ENCODE data around the gene EGFL7. TPM values are rescaled to one million over a fixed set of nuclear protein-coding genes. Genes with fewer than 3 reads are reported as not detected.
A peak's percentile ranks its signal among the peaks of the same experiment; 100 is the strongest.

The EGFL7 gene
- total RNA-seq, 4 donors from 2014 or later: 119 to 1,791 (median 307) TPM

- Histone ChIP-seq H3K27ac (no peak overlapping the region), H3K4me1 (peaks cover 0 to 9% of the 10 kb centered on the region in 2 donors), H3K27me3 (no peaks in the 10 kb centered on the region), H3K9me3 (no peaks in the 10 kb centered on the region), H3K36me3 (no peaks in the 10 kb centered on the region), H3K4me3 (no peak overlapping the region)
- intact Hi-C loops (cut with DNase I; ENCODE audit: low total_unique reads): no loop called here
- no peak for DNase-seq
- TF ChIP-seq POLR2A (IDR thresholded peaks at IDR 0.05) (no peak), CTCF (IDR thresholded peaks at IDR 0.05) (no peak)
Measured at GRCh38 chr9:136691316-136692184, 28.8 kb downstream of the EGFL7 start.

- no peak for DNase-seq
- peaks cover 0 to 5% of the 10 kb centered on the region in 2 donors for H3K4me1 ChIP-seq
- H3K27me3 ChIP-seq: no peaks in the 10 kb centered on the region
- no peaks in the 10 kb centered on the region for H3K36me3 ChIP-seq
- no peaks in the 10 kb centered on the region for H3K9me3 ChIP-seq
- intact Hi-C loops (cut with DNase I; ENCODE audit: low total_unique reads): no loop called here
- TF ChIP-seq CTCF (IDR thresholded peaks at IDR 0.05) (no peak), POLR2A (IDR thresholded peaks at IDR 0.05) (no peak)
- H3K4me3 ChIP-seq: no peak overlapping the region
- H3K27ac ChIP-seq: no peak overlapping the region
Measured at GRCh38 chr9:136692185-136693134, 29.7 kb downstream of the EGFL7 start.

GRCh38 chr9:136693135-136693489 lies 30.4 kb downstream of the EGFL7 start:
- TF ChIP-seq POLR2A (IDR thresholded peaks at IDR 0.05): no peak
- TF ChIP-seq CTCF (IDR thresholded peaks at IDR 0.05): no peak
- intact Hi-C loops (cut with DNase I; ENCODE audit: low total_unique reads): no loop called here
- Histone ChIP-seq H3K36me3 (no peaks in the 10 kb centered on the region), H3K4me3 (no peak overlapping the region), H3K27ac (no peak overlapping the region), H3K27me3 (no peaks in the 10 kb centered on the region), H3K9me3 (no peaks in the 10 kb centered on the region), H3K4me1 (no peaks in the 10 kb centered on the region)
- no peak for DNase-seq

GRCh38 chr9:136693490-136694162 lies 30.9 kb downstream of the EGFL7 start:
- intact Hi-C loops (cut with DNase I; ENCODE audit: low total_unique reads): no loop called here
- H3K36me3 ChIP-seq: no peaks in the 10 kb centered on the region
- peak in 1 of 2 donors; percentile 19 for DNase-seq
- no peaks in the 10 kb centered on the region for H3K9me3 ChIP-seq
- no peaks in the 10 kb centered on the region for H3K27me3 ChIP-seq
- no peak overlapping the region for H3K27ac ChIP-seq
- H3K4me3 ChIP-seq: no peak overlapping the region
- no peaks in the 10 kb centered on the region for H3K4me1 ChIP-seq
- TF ChIP-seq POLR2A (IDR thresholded peaks at IDR 0.05) (no peak), CTCF (IDR thresholded peaks at IDR 0.05) (no peak)

Measured in uterus (tissue), 4 donors.